Lower leg skin (tissue), 3 donors: ENCODE data around the gene ANKRD13D.

ENCODE experiments used
- CTCF ChIP-seq, 3 donors: fragments of 450-650 bp; IDR thresholded peaks; one replicate each; pipeline ENCODE4 v1.5.1; 2016; ENCODE audit warnings: antibody characterized with exemption in 3 of 3, mild to moderate bottlenecking in 3 of 3, moderate library complexity in 2 of 3
- POLR2A ChIP-seq, 2 donors: fragments of 450-650 bp; IDR thresholded peaks; one replicate each; pipeline ENCODE4 v1.6.1; 2016 to 2017; ENCODE audit warnings: antibody characterized with exemption in 2 of 2, mild to moderate bottlenecking in 1 of 2, moderate library complexity in 1 of 2

- no peak for TF ChIP-seq CTCF (IDR thresholded peaks at IDR 0.05)
- TF ChIP-seq POLR2A (IDR thresholded peaks at IDR 0.05) = no peak
Measured at GRCh38 chr11:67349457-67349856, 60.4 kb downstream of the ANKRD13D start.
